ENCODE data around the gene GPR17. TPM values are rescaled to one million over a fixed set of nuclear protein-coding genes. Genes with fewer than 3 reads are reported as not detected.

Gene GPR17
- total RNA-seq, 2 experiments from 2014 or later: 0.22 TPM; not detected in 1

DNA sequence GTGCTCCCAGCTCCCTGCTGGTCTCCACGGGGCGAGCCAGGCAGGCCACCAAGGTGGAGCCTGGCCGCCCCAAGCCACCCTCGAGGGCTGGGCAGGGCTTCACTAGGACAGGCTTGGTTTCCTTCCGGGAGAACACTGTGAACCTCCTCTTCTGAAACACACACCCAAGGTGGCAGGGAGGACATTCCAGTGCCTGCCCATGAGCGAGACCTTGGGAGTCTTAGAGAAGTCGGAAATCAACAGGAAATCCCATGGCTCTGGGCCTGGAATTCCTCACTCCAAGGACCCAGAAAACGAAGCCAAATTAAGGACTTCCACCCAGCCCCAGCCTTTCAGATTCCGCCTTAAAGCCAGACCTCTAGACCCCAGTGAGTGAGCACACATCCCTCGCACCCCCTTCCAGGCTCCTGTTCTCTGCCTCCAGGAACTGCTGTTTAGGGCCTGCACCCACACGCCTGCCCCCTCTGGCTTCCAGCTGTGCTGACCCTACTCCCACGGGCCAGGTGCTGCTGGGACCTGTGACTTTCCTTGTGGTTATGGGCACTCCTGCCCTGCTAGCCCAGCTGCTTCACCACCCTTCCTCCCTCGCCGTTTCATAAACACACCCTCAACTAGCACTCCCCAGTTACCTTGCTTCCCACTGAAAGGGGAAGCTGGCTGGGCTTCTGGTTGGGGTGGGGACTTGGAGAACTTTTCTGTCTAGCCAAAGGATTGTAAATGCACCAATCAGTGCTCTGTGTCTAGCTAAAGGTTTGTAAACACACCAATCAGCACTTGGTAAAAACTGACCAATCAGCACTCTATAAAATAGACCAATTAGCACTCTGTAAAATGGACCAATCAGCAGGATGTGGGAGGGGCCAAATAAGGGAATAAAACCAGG lies 13.7 kb downstream of the GPR17 start:
- no peak overlapping the region for H3K27ac ChIP-seq (ENCODE audit: low read depth, low read length, poor library complexity, severe bottlenecking)
- H3K4me1 ChIP-seq (ENCODE audit: insufficient read depth, low read length, poor library complexity, severe bottlenecking): no peaks in the 10 kb centered on the region
- H3K79me2 ChIP-seq (ENCODE audit: insufficient read depth, low read depth, low read length): no peaks in the 10 kb centered on the region
- H3K9me2 ChIP-seq (ENCODE audit: insufficient read depth, low read length): no peaks in the 10 kb centered on the region
- DNase-seq (ENCODE audit: low spot score): no peak
- H4K20me1 ChIP-seq (ENCODE audit: insufficient read depth, low read length): no peaks in the 10 kb centered on the region
- no peaks in the 10 kb centered on the region for H3K36me3 ChIP-seq (ENCODE audit: insufficient read depth, low read length)
- ChIA-PET POLR2A (interaction anchor here (0.6 kb wide), 1 partner anchor 89 kb away, joined by 3 read pairs; no protein-coding TSS in a partner anchor), CTCF (ENCODE audit: unreplicated experiment) (no interaction called here)
- no peak overlapping the region for H3K4me3 ChIP-seq (ENCODE audit: low read depth, low read length, poor library complexity, severe bottlenecking)
- no peak overlapping the region for H3K4me2 ChIP-seq (ENCODE audit: low read length)
- intact Hi-C loops (cut with micrococcal nuclease; ENCODE audit: unreplicated experiment): no loop called here
- BruUV-seq (replicated peaks): no TSS peak
- TF ChIP-seq EZH2phosphoT487 (IDR thresholded peaks at IDR 0.05; ENCODE audit: borderline replicate concordance, low read depth, low read length): no peak
- TF ChIP-seq, protein P1, sequence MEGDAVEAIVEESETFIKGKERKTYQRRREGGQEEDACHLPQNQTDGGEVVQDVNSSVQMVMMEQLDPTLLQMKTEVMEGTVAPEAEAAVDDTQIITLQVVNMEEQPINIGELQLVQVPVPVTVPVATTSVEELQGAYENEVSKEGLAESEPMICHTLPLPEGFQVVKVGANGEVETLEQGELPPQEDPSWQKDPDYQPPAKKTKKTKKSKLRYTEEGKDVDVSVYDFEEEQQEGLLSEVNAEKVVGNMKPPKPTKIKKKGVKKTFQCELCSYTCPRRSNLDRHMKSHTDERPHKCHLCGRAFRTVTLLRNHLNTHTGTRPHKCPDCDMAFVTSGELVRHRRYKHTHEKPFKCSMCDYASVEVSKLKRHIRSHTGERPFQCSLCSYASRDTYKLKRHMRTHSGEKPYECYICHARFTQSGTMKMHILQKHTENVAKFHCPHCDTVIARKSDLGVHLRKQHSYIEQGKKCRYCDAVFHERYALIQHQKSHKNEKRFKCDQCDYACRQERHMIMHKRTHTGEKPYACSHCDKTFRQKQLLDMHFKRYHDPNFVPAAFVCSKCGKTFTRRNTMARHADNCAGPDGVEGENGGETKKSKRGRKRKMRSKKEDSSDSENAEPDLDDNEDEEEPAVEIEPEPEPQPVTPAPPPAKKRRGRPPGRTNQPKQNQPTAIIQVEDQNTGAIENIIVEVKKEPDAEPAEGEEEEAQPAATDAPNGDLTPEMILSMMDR (conservative IDR thresholded peaks at IDR 0.05; ENCODE audit: low read length): no peak
- H2AFZ ChIP-seq (ENCODE audit: low read length): no peak overlapping the region
- H3K9me3 ChIP-seq (ENCODE audit: low read length): no peaks in the 10 kb centered on the region; the same call in 1 of the 2 replicates

DNA sequence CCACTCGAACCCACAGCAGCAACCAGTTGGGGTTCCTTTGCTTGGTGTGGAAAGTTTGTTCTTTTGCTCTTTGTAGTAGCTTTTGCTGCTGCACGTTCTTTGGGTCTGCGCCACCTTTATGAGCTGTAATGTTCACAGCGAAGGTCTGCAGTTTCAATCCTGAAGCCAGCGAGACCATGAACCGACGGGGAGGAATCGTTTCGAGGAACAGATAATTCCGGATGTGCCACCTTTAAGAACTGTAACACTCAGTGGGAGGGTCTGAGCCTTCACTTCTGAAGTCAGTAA lies 14.3 kb downstream of the GPR17 start:
- CTCF ChIA-PET (ENCODE audit: unreplicated experiment): no interaction called here
- POLR2A ChIA-PET: interaction anchor here (0.6 kb wide), 1 partner anchor 89 kb away, joined by 3 read pairs; no protein-coding TSS in a partner anchor
- no peaks in the 10 kb centered on the region for H3K9me2 ChIP-seq (ENCODE audit: insufficient read depth, low read length)

More for the DNA sequence above, 14.3 kb downstream of the GPR17 start:
- Histone ChIP-seq H2AFZ (ENCODE audit: low read length) (no peak overlapping the region), H3K4me1 (ENCODE audit: insufficient read depth, low read length, poor library complexity, severe bottlenecking) (no peaks in the 10 kb centered on the region), H3K9me3 (ENCODE audit: low read length) (no peaks in the 10 kb centered on the region; the same call in 1 of the 2 replicates), H3K36me3 (ENCODE audit: insufficient read depth, low read length) (no peaks in the 10 kb centered on the region), H3K79me2 (ENCODE audit: insufficient read depth, low read depth, low read length) (no peaks in the 10 kb centered on the region), H3K4me2 (ENCODE audit: low read length) (no peak overlapping the region), H3K4me3 (ENCODE audit: low read depth, low read length, poor library complexity, severe bottlenecking) (no peak overlapping the region), H3K27ac (ENCODE audit: low read depth, low read length, poor library complexity, severe bottlenecking) (no peak overlapping the region), H4K20me1 (ENCODE audit: insufficient read depth, low read length) (no peaks in the 10 kb centered on the region)
- BruUV-seq (replicated peaks): no TSS peak
- intact Hi-C loops (cut with micrococcal nuclease; ENCODE audit: unreplicated experiment): no loop called here
- no peak for TF ChIP-seq EZH2phosphoT487 (IDR thresholded peaks at IDR 0.05; ENCODE audit: borderline replicate concordance, low read depth, low read length)
- TF ChIP-seq, protein P1 (conservative IDR thresholded peaks at IDR 0.05; ENCODE audit: low read length): no peak
- no peak for DNase-seq (ENCODE audit: low spot score)

Measured in OCI-LY7 (cell line).